ENCODE results near the gene ACBD4. TPM values are rescaled to one million over a fixed set of nuclear protein-coding genes. Genes with fewer than 3 reads are reported as not detected.

ACBD4 gene
- total RNA-seq, 1 donor from 2014 or later, result 18.9 TPM

DNA sequence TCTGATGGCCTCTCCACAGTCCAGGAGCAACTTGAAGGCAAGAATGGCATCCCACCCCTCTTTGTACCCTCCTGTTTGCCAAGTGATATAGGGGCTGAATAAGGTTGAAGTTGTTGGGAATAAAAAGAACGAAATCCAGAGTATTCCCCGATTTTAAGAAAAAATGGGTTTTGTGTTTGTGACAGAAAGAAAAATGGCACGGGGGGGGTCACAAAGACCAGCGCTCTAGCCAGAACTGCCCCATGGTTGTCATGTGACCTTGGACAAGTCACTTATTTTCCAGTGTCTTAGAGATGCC lies 11.1 kb downstream of the ACBD4 start:
- intact Hi-C loops (cut with DNase I), result loop anchor here (10.0 kb wide), 1 partner anchor 168 kb away; the partner anchor contains the start of gene MAP3K14
- Histone ChIP-seq H3K4me3 (peak overlapping the region; percentile 68 to 78), H3K9me3 (no peaks in the 10 kb centered on the region), H3K27ac (peak overlapping the region; percentile 99), H3K4me1 (peaks cover 48% of the 10 kb centered on the region), H3K27me3 (no peaks in the 10 kb centered on the region), H3K36me3 (no peaks in the 10 kb centered on the region)
- no peak for DNase-seq (ENCODE audit: extremely low spot score in 2 of 2)
- no peak for TF ChIP-seq POLR2A (IDR thresholded peaks at IDR 0.05)
- no peak for TF ChIP-seq POLR2AphosphoS5 (IDR thresholded peaks at IDR 0.05; ENCODE audit: insufficient read depth in 1 of 2, low read depth in 1 of 2)
- no peak for TF ChIP-seq CTCF (IDR thresholded peaks at IDR 0.05)

DNA sequence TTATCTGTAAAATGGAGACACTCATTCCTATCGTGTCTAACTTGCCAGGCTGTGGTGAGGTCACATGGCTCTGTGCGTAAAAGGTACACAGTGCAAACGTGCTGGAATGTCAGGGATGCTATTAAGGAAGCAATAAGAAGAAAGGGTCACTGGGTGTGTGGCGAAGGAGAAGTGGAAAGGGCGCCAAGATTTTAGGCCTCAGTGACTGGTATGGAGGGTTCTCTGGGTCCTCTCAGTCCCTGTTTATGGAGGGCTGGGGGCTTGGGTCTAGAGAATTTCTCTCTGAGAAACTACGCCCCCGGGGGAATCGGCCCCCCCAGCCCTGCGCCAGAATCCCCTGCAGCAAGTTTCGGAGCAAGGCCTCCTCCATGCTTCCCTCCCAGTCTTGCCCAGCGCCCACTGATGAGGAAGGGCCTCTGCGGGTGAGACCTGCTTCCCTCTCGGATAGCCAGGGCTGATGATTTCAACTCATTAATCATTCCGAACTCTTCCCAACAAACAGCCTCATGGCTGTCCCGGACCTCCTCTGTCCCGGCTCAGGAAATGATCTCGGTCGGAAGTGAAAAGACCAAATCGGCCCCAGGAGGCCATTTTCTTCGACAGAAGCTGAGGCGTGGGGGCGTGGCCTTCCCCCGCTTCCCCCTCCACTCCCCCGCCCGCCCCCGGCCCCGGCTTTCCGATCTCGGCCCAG lies 11.5 kb downstream of the ACBD4 start:
- peak overlapping the region; percentile 99 for H3K27ac ChIP-seq
- peak overlapping the region; percentile 68 to 78 for H3K4me3 ChIP-seq
- TF ChIP-seq POLR2A (IDR thresholded peaks at IDR 0.05) (no peak), POLR2AphosphoS5 (IDR thresholded peaks at IDR 0.05; ENCODE audit: insufficient read depth in 1 of 2, low read depth in 1 of 2) (peak in 1 of 2 donors; percentile 54)
- H3K36me3 ChIP-seq, result no peaks in the 10 kb centered on the region
- intact Hi-C loops (cut with DNase I), result loop anchor here (10.0 kb wide), 1 partner anchor 168 kb away; the partner anchor contains the start of gene MAP3K14
- no peaks in the 10 kb centered on the region for H3K9me3 ChIP-seq
- H3K4me1 ChIP-seq, result peaks cover 53% of the 10 kb centered on the region
- H3K27me3 ChIP-seq, result no peaks in the 10 kb centered on the region
- DNase-seq (ENCODE audit: extremely low spot score in 2 of 2), result peak in 1 of 2 donors; percentile 96

DNA sequence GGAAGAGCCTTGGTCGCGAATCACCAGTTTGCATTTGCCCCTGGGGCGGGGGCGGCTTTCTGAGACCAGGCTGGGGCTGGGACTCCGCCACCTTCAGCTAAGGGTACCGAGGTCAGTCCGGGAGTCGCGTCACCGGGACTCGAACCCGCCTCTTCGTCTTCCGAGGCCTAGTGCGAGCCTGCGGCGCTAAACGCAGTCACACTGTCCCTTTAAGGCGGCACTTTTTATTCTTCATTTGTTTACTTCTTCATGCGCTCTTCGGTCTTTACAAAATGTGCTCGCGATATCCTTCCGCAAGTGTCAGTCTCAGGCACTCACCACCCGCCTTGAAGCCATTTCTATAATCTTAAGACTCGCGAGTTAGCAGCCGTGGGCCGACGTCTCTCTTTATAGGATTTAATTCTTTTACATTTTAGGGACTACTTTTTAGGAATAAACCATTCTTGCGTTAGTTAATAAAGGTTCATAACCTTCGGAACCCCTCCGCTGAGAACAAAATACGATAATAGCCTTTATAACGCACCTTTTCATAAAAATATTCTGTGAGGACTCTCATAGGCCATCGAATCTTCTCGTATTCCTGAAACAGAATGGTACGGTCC lies 12.2 kb downstream of the ACBD4 start:
- intact Hi-C loops (cut with DNase I), result loop anchor here (1.0 to 10.0 kb wide), 2 partner anchors 14 to 167 kb away; partner anchors contain the start of genes HEXIM2 and MAP3K14

DNA sequence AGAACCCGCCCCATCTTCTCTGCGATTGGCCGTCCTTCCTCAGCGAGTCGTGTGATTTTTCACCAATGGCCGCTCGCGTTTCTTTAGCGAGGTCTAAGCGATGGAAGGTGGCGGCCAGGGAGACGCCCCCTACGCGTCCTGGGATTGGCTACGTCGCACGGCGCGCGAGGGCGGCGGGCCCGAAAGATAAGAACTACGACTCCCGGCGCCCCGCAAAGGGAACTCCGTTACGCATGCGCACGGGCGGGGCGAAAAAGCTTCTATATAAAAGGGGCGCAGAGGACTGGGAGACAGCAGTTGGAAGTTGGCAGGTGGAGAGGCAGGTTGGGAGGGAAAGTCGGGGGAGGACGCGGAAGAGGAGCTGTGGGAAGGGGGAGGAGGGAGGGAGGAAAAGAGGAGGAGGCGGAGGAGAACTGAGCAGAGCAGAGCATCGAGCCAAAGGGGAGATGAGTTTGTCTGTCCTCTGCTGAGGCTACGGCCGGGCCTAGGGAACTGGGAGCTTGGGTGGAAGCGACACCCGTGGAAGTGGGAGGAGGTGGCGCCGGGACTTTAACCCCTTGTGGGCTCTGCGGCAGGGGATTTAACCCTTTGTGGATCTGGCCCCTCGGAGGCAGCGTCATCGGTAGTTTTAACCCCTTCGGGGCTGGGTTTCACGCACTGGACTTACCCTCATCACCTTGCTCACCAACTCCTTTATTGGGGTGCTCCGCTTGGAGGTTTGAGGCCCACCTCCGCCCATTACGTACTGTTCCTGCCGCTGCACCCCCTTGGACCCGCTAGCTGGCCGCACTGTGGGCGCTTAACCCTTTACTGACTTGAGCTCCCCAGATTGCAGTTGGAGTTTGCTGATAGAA lies 12.9 kb downstream of the ACBD4 start, which contains the start of gene HEXIM1:
TSS of gene HEXIM1 (plus strand) at position 293 of the 854 bp plus-strand sequence. CDS start 716 bp downstream, outside the sequence.
- H3K36me3 ChIP-seq, result no peaks in the 10 kb centered on the region
- TF ChIP-seq POLR2AphosphoS5 (IDR thresholded peaks at IDR 0.05; ENCODE audit: insufficient read depth in 1 of 2, low read depth in 1 of 2) (peak; percentile 92 to 99), CTCF (IDR thresholded peaks at IDR 0.05) (no peak), POLR2A (IDR thresholded peaks at IDR 0.05) (peak in 1 of 2 donors; percentile 99)

More for the DNA sequence above, 12.2 kb downstream of the ACBD4 start:
- Histone ChIP-seq H3K27me3 (no peaks in the 10 kb centered on the region), H3K27ac (peak overlapping the region; percentile 99), H3K36me3 (no peaks in the 10 kb centered on the region), H3K4me1 (peaks cover 60% of the 10 kb centered on the region), H3K4me3 (peak overlapping the region; percentile 68 to 78), H3K9me3 (no peaks in the 10 kb centered on the region)
- no peak for DNase-seq (ENCODE audit: extremely low spot score in 2 of 2)
- TF ChIP-seq POLR2AphosphoS5 (IDR thresholded peaks at IDR 0.05; ENCODE audit: insufficient read depth in 1 of 2, low read depth in 1 of 2), result peak in 1 of 2 donors; percentile 86
- no peak for TF ChIP-seq POLR2A (IDR thresholded peaks at IDR 0.05)
- TF ChIP-seq CTCF (IDR thresholded peaks at IDR 0.05), result peak in 1 of 3 experiments; percentile 27

More for the DNA sequence above, 12.9 kb downstream of the ACBD4 start, which contains the start of gene HEXIM1:
- Histone ChIP-seq H3K9me3 (no peaks in the 10 kb centered on the region), H3K4me1 (peaks cover 59% of the 10 kb centered on the region), H3K27me3 (no peaks in the 10 kb centered on the region), H3K4me3 (peak within 1 kb of the TSS; percentile 68 to 78), H3K27ac (peak within 1 kb of the TSS; percentile 99)
- DNase-seq (ENCODE audit: extremely low spot score in 2 of 2), result peak; percentile 97 to 100
- intact Hi-C loops (cut with DNase I), result loop anchor here (1.0 to 10.0 kb wide), 2 partner anchors 13 to 166 kb away; partner anchors contain the start of genes HEXIM2 and MAP3K14

Measured in vagina (tissue), 2 donors.